HCT116 (cell line): ENCODE results near the gene IP6K2. TPM values are rescaled to one million over a fixed set of nuclear protein-coding genes. Genes with fewer than 3 reads are reported as not detected.

Experiments
- ATAC-seq: fragments of 200-7000 bp; cut with Tn5 transposase; 2 replicates; pipeline ENCODE4 v1.9.1; 2020; ENCODE audit warnings: mild to moderate bottlenecking, moderate library complexity
- BruUV-seq: library from RNA; stranded (reverse); fragments of 400-500 nt; replicated peaks from 2 replicates; lab custom pipeline; 2021; lab: Mats Ljungman, UMichigan
- CTCF ChIA-PET: fragments of 300-600 bp; sonication (Branson Sonifier 250); formaldehyde crosslinking; loops from one replicate; lab custom pipeline; 2021; ENCODE audit warnings: antibody characterized with exemption; lab: Charles Lee
- POLR2A ChIA-PET: fragments of 300-600, 350-600 bp; sonication (Branson Sonifier 250); formaldehyde crosslinking; loops from one replicate; lab custom pipeline; 2021; ENCODE audit warnings: antibody characterized with exemption; lab: Charles Lee
- RAD21 ChIA-PET, 2 experiments: fragments of 300-600 bp; sonication (Branson Sonifier 250); formaldehyde crosslinking; loops; one replicate each; lab custom pipeline; 2023; ENCODE audit warnings: low total read pairs in 2 of 2; ENCODE audit not compliant: uncharacterized antibody in 2 of 2, unreplicated experiment in 2 of 2, low non-redundant PET in 1 of 2; lab: Charles Lee
- DNase-seq: peaks from one replicate; pipeline ENCODE4 v3.0.0-alpha.2; 2010; ENCODE audit warnings: low read depth, low spot score
- H2AFZ ChIP-seq: fragments of 200-600 bp; shearing (Covaris generic), sonication (generic); 2 replicates; pipeline ENCODE4 v1.6.1; 2017; ENCODE audit warnings: low read depth, mixed run types, mixed read lengths, antibody characterized with exemption, low read length; ENCODE audit not compliant: poor library complexity, severe bottlenecking
- H3K27ac ChIP-seq: 2 replicates; pipeline ENCODE4 v1.5.1; 2012; ENCODE audit warnings: low read depth, low read length
- H3K27me3 ChIP-seq: fragments of 200-600 bp; sonication (generic); 2 replicates; pipeline ENCODE4 v1.6.1; 2016; ENCODE audit warnings: mixed run types, low read length, mixed read lengths; ENCODE audit not compliant: insufficient read depth
- H3K36me3 ChIP-seq, 2 experiments: fragments of 200-500 bp in 1 of 2; fragments of 200-600 bp in 1 of 2; sonication (Bioruptor generic) in 1 of 2; sonication (generic) in 1 of 2; 2 replicates each; pipeline versions ENCODE4 v1.5.1 to v1.6.1; 2014 to 2016; ENCODE audit warnings: low read length in 2 of 2, inconsistent platforms in 1 of 2, mixed read lengths in 1 of 2, mixed run types in 1 of 2; ENCODE audit not compliant: insufficient read depth in 2 of 2, control insufficient read depth in 1 of 2
- H3K4me1 ChIP-seq, 2 experiments: fragments of 200-600 bp in 1 of 2; sonication (generic) in 1 of 2; 2 replicates each; pipeline versions ENCODE4 v1.5.1 to v1.6.1; 2012 to 2017; ENCODE audit warnings: low read length in 2 of 2, inconsistent platforms in 1 of 2, mild to moderate bottlenecking in 1 of 2, mixed read lengths in 1 of 2, mixed run types in 1 of 2, moderate library complexity in 1 of 2; ENCODE audit not compliant: insufficient read depth in 2 of 2, control insufficient read depth in 1 of 2
- H3K4me2 ChIP-seq: fragments of 200-600 bp; sonication (generic); 2 replicates; pipeline ENCODE4 v1.6.1; 2017; ENCODE audit warnings: mixed run types, low read length, mixed read lengths
- H3K4me3 ChIP-seq, 2 experiments: fragments of 200-600 bp in 1 of 2; sonication (generic) in 1 of 2; replicated peaks in 1 of 2; 2 replicates each; pipeline ENCODE4 v1.5.1; 2011 to 2016; ENCODE audit warnings: low read length in 2 of 2, control low read depth in 1 of 2, low read depth in 1 of 2, mild to moderate bottlenecking in 1 of 2, mixed read lengths in 1 of 2, mixed run types in 1 of 2
- H3K79me2 ChIP-seq: fragments of 200-600 bp; sonication (generic); 2 replicates; pipeline ENCODE4 v1.6.1; 2017; ENCODE audit warnings: mild to moderate bottlenecking, mixed run types, low read length, moderate library complexity, mixed read lengths; ENCODE audit not compliant: insufficient read depth
- H3K9ac ChIP-seq: fragments of 200-600 bp; sonication (generic); 2 replicates; pipeline ENCODE4 v1.6.1; 2016; ENCODE audit warnings: low read length, mixed read lengths
- H3K9me2 ChIP-seq: fragments of 200-600 bp; sonication (generic), shearing (Covaris generic); 2 replicates; pipeline ENCODE4 v1.6.1; 2017; ENCODE audit warnings: mixed run types, mild to moderate bottlenecking, moderate library complexity; ENCODE audit not compliant: insufficient read depth
- H3K9me3 ChIP-seq, 2 experiments: fragments of 200-500 bp in 1 of 2; fragments of 200-600 bp in 1 of 2; sonication (Bioruptor generic) in 1 of 2; sonication (generic) in 1 of 2; 2 replicates each; pipeline ENCODE4 v1.6.1; 2014 to 2017; ENCODE audit warnings: low read length in 2 of 2, mixed read lengths in 2 of 2, inconsistent platforms in 1 of 2, low read depth in 1 of 2, mild to moderate bottlenecking in 1 of 2, mixed run types in 1 of 2, moderate library complexity in 1 of 2; ENCODE audit not compliant: control insufficient read depth in 1 of 2, insufficient read depth in 1 of 2
- H4K20me1 ChIP-seq: fragments of 200-600 bp; sonication (generic), shearing (Covaris generic); 2 replicates; pipeline ENCODE4 v1.6.1; 2017; ENCODE audit warnings: mixed run types, mild to moderate bottlenecking, moderate library complexity; ENCODE audit not compliant: insufficient read depth
- ATF3 ChIP-seq: IDR thresholded peaks from 2 replicates; pipeline ENCODE4 v1.6.1; 2012
- CBX3 ChIP-seq: IDR thresholded peaks from 2 replicates; pipeline ENCODE4 v1.6.1; 2012; ENCODE audit warnings: low read depth
- CEBPB ChIP-seq: IDR thresholded peaks from 2 replicates; pipeline ENCODE4 v1.6.1; 2012; ENCODE audit warnings: low read depth
- EZH2phosphoT487 ChIP-seq: fragments of 200-600 bp; IDR thresholded peaks from 2 replicates; pipeline ENCODE4 v1.6.1; 2018; ENCODE audit warnings: antibody characterized with exemption, borderline replicate concordance
- JUND ChIP-seq: IDR thresholded peaks from 2 replicates; pipeline ENCODE4 v1.6.1; 2012
- MAX ChIP-seq: IDR thresholded peaks from 2 replicates; pipeline ENCODE4 v1.6.1; 2012
- REST ChIP-seq: IDR thresholded peaks from 2 replicates; pipeline ENCODE4 v1.6.1; 2012; ENCODE audit warnings: low read depth
- SIN3A ChIP-seq: IDR thresholded peaks from 2 replicates; pipeline ENCODE4 v1.6.1; 2012; ENCODE audit warnings: low read depth
- SP1 ChIP-seq: IDR thresholded peaks from 2 replicates; pipeline ENCODE4 v1.6.1; 2012; ENCODE audit warnings: low read depth
- ZBTB33 ChIP-seq: IDR thresholded peaks from 2 replicates; pipeline ENCODE4 v1.6.1; 2011; ENCODE audit warnings: mild to moderate bottlenecking, low read length, moderate library complexity; ENCODE audit not compliant: insufficient replicate concordance; ENCODE audit errors: extremely low read depth
- ZFX ChIP-seq: fragments of 450-650 bp; IDR thresholded peaks from 2 replicates; pipeline ENCODE4 v1.6.1; 2017
- ZNF274 ChIP-seq: fragments of 200-500 bp; sonication (Bioruptor generic); IDR thresholded peaks from 2 replicates; pipeline ENCODE4 v1.6.1; 2014; ENCODE audit warnings: mild to moderate bottlenecking, low read depth, low read length, inconsistent platforms
- intact Hi-C: fragments of 100-400 bp; cut with micrococcal nuclease; formaldehyde crosslinking; loops from 2 replicates; pipeline ENCODE4 v1.10.0; 2022
- total RNA-seq: library from RNA; stranded (reverse); gene quantifications from one replicate; pipeline ENCODE4 v1.2.1, GENCODE V29; 2021; ENCODE audit not compliant: unreplicated experiment

The IP6K2 gene
- total RNA-seq, 1 experiment from 2014 or later = 89.5 TPM

GRCh38 chr3:48739617-48739954 lies 22.6 kb upstream of the IP6K2 start:
- H4K20me1 ChIP-seq = no peaks in the 10 kb centered on the region
- no peaks in the 10 kb centered on the region for H3K9me3 ChIP-seq
- no TSS peak for BruUV-seq
- no peak for TF ChIP-seq ATF3
- no peaks in the 10 kb centered on the region for H3K79me2 ChIP-seq
- ChIA-PET POLR2A (interaction anchor here (1.5 kb wide), 1 partner anchor 23 kb away, joined by 8 read pairs; the partner anchor contains the start of gene IP6K2), RAD21 (interaction anchor here in 1 of 2 experiments (0.6 kb wide), 1 partner anchor 184 kb away, joined by 3 read pairs; no protein-coding TSS in a partner anchor), CTCF (interaction anchor here (0.8 to 2.1 kb wide), 23 partner anchors 8 to 339 kb away, joined by 3 to 12 read pairs (median 3); partner anchors contain the start of genes ARIH2, IP6K2 and WDR6)
- H3K4me1 ChIP-seq = peaks cover 11 to 12% of the 10 kb centered on the region in 2 experiments
- H3K27me3 ChIP-seq = no peaks in the 10 kb centered on the region
- intact Hi-C loops = no loop called here
- H3K9me2 ChIP-seq = no peaks in the 10 kb centered on the region
- H3K4me3 ChIP-seq = no peak overlapping the region
- H3K36me3 ChIP-seq = no peaks in the 10 kb centered on the region
- no peak overlapping the region for H2AFZ ChIP-seq
- H3K27ac ChIP-seq = peak overlapping the region; percentile 26; the same call in 1 of the 2 replicates
- DNase-seq = no peak
- H3K4me2 ChIP-seq = peak overlapping the region; percentile 52
- no peak overlapping the region for H3K9ac ChIP-seq
- ATAC-seq = peak; percentile 41

- no peak overlapping the region for H3K9ac ChIP-seq
- ChIA-PET CTCF (interaction anchor here (0.8 to 2.1 kb wide), 20 partner anchors 8 to 338 kb away, joined by 3 to 12 read pairs (median 3); partner anchors contain the start of genes IP6K2 and WDR6), POLR2A (interaction anchor here (1.5 kb wide), 1 partner anchor 22 kb away, joined by 8 read pairs; the partner anchor contains the start of gene IP6K2), RAD21 (interaction anchor here in 1 of 2 experiments (0.6 kb wide), 1 partner anchor 184 kb away, joined by 3 read pairs; no protein-coding TSS in a partner anchor)
- no peak overlapping the region for H3K4me3 ChIP-seq
- no peaks in the 10 kb centered on the region for H3K9me3 ChIP-seq
- H3K4me2 ChIP-seq = no peak overlapping the region
- ATAC-seq (no peak), DNase-seq (no peak)
- no peaks in the 10 kb centered on the region for H4K20me1 ChIP-seq
- H3K79me2 ChIP-seq = no peaks in the 10 kb centered on the region
- peaks cover 11 to 12% of the 10 kb centered on the region in 2 experiments for H3K4me1 ChIP-seq
- BruUV-seq = no TSS peak
- no peaks in the 10 kb centered on the region for H3K9me2 ChIP-seq
- no peak overlapping the region for H3K27ac ChIP-seq
- intact Hi-C loops = no loop called here
- H2AFZ ChIP-seq = no peak overlapping the region
- no peaks in the 10 kb centered on the region for H3K36me3 ChIP-seq
- H3K27me3 ChIP-seq = no peaks in the 10 kb centered on the region
- TF ChIP-seq SP1 = no peak
- TF ChIP-seq ZBTB33 = no peak
- no peak for TF ChIP-seq CBX3
- TF ChIP-seq ZFX = no peak
- TF ChIP-seq MAX = no peak
- no peak for TF ChIP-seq REST
- TF ChIP-seq CEBPB = no peak
- TF ChIP-seq ZNF274 = no peak
- no peak for TF ChIP-seq JUND
- TF ChIP-seq SIN3A = no peak
- TF ChIP-seq ATF3 = no peak
- no peak for TF ChIP-seq EZH2phosphoT487
Measured at GRCh38 chr3:48738926-48739616, 22.1 kb upstream of the IP6K2 start.
